Measurements from ENCODE around the gene ANKRD13B.

Gene ANKRD13B

GRCh38 chr17:29618272-29619065 lies 25.5 kb downstream of the ANKRD13B start:
- Histone ChIP-seq H3K9me3 (ENCODE audit: control insufficient read depth, insufficient read depth, low read length) (no peaks in the 10 kb centered on the region), H3K27me3 (ENCODE audit: control insufficient read depth, insufficient read depth, low read length) (peaks cover 60% of the 10 kb centered on the region), H3K4me1 (ENCODE audit: control insufficient read depth, insufficient read depth, low read length) (peaks cover 24% of the 10 kb centered on the region), H3K9ac (ENCODE audit: low read depth, low read length) (no peak overlapping the region), H3K4me3 (ENCODE audit: low read depth, low read length) (peak overlapping the region; percentile 58), H3K36me3 (ENCODE audit: control insufficient read depth, insufficient read depth, low read length) (no peaks in the 10 kb centered on the region)

- H3K4me1 ChIP-seq (ENCODE audit: control insufficient read depth, insufficient read depth, low read length) = peaks cover 24% of the 10 kb centered on the region
- no peaks in the 10 kb centered on the region for H3K9me3 ChIP-seq (ENCODE audit: control insufficient read depth, insufficient read depth, low read length)
- no peaks in the 10 kb centered on the region for H3K36me3 ChIP-seq (ENCODE audit: control insufficient read depth, insufficient read depth, low read length)
- H3K4me3 ChIP-seq (ENCODE audit: low read depth, low read length) = peak overlapping the region; percentile 11
- H3K27me3 ChIP-seq (ENCODE audit: control insufficient read depth, insufficient read depth, low read length) = peaks cover 59% of the 10 kb centered on the region
- no peak overlapping the region for H3K9ac ChIP-seq (ENCODE audit: low read depth, low read length)
Observed at GRCh38 chr17:29619251-29619650, 26.3 kb downstream of the ANKRD13B start.

DNA sequence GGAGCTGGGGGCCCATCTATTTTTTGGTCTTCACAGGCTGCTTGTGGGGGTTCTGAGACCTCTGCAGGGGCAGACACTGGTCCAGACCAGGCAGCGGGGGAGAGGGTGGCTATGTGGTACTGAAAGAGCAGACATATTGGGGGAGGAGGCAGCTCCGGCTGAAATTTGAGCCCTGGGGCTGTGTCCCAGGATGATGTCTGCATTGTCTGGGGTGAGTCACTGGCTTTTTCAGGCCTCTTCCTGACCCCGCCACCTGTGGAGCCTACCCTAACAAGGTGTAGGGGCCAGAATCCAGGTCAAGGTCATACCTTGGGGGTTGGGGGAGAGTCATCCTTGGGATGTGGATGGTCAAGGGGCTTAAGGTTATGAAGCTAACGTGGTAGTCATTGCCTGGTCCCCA lies 27.3 kb downstream of the ANKRD13B start:
- Histone ChIP-seq H3K9ac (ENCODE audit: low read depth, low read length) (no peak overlapping the region), H3K9me3 (ENCODE audit: control insufficient read depth, insufficient read depth, low read length) (no peaks in the 10 kb centered on the region), H3K36me3 (ENCODE audit: control insufficient read depth, insufficient read depth, low read length) (no peaks in the 10 kb centered on the region), H3K4me3 (ENCODE audit: low read depth, low read length) (no peak overlapping the region), H3K4me1 (ENCODE audit: control insufficient read depth, insufficient read depth, low read length) (peaks cover 20% of the 10 kb centered on the region), H3K27me3 (ENCODE audit: control insufficient read depth, insufficient read depth, low read length) (peaks cover 51% of the 10 kb centered on the region)

DNA sequence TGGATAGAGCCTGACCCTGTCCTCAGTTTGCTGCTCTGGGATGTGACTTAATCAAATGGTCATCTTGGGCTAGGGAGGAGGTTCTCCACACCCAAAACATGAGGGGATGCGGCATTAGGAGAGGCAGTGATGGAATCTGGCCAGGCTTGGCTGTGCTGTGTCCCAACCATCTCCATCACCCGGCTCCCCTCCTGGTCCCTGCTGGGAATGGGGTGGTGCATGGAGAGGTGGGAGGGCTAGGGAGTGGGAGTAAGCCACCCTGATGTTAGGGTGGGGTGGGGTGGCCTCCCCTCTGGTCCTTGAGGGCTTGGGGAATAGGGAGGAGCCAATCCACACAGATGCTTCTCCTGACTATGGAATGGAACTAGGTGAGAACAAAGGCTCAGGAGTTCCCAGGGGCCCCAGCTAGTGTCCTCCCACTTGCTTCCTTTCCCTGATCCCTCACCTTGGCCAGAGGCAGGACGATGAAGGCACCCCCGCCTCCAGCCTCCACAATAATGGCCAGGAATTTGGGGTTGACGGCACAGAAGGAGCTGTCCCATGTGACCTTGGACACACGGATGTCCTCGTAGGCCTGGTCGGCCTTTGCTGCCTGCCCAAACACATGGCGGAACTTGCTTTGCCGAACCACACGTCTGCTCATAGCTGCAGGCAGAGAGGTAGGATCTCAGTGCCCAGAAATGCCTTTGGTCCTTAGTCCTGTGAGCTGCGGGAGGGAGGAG lies 28.0 kb downstream of the ANKRD13B start:
- Histone ChIP-seq H3K27me3 (ENCODE audit: control insufficient read depth, insufficient read depth, low read length) (peaks cover 48% of the 10 kb centered on the region), H3K4me3 (ENCODE audit: low read depth, low read length) (peak overlapping the region; percentile 11), H3K9me3 (ENCODE audit: control insufficient read depth, insufficient read depth, low read length) (no peaks in the 10 kb centered on the region), H3K36me3 (ENCODE audit: control insufficient read depth, insufficient read depth, low read length) (no peaks in the 10 kb centered on the region), H3K9ac (ENCODE audit: low read depth, low read length) (no peak overlapping the region), H3K4me1 (ENCODE audit: control insufficient read depth, insufficient read depth, low read length) (peaks cover 20% of the 10 kb centered on the region)

GRCh38 chr17:29621751-29622194 lies 28.8 kb downstream of the ANKRD13B start:
- Histone ChIP-seq H3K4me1 (ENCODE audit: control insufficient read depth, insufficient read depth, low read length) (peaks cover 20% of the 10 kb centered on the region), H3K9ac (ENCODE audit: low read depth, low read length) (no peak overlapping the region), H3K4me3 (ENCODE audit: low read depth, low read length) (peak overlapping the region; percentile 79), H3K27me3 (ENCODE audit: control insufficient read depth, insufficient read depth, low read length) (peaks cover 39% of the 10 kb centered on the region), H3K36me3 (ENCODE audit: control insufficient read depth, insufficient read depth, low read length) (no peaks in the 10 kb centered on the region), H3K9me3 (ENCODE audit: control insufficient read depth, insufficient read depth, low read length) (no peaks in the 10 kb centered on the region)

- H3K36me3 ChIP-seq (ENCODE audit: control insufficient read depth, insufficient read depth, low read length) = no peaks in the 10 kb centered on the region
- peak within 1 kb of the TSS; percentile 65 for H3K9ac ChIP-seq (ENCODE audit: low read depth, low read length)
- peaks cover 20% of the 10 kb centered on the region for H3K4me1 ChIP-seq (ENCODE audit: control insufficient read depth, insufficient read depth, low read length)
- H3K27me3 ChIP-seq (ENCODE audit: control insufficient read depth, insufficient read depth, low read length) = peaks cover 31% of the 10 kb centered on the region
- H3K4me3 ChIP-seq (ENCODE audit: low read depth, low read length) = peak within 1 kb of the TSS; percentile 79
- H3K9me3 ChIP-seq (ENCODE audit: control insufficient read depth, insufficient read depth, low read length) = no peaks in the 10 kb centered on the region
Observed at GRCh38 chr17:29622337-29623282, 29.7 kb downstream of the ANKRD13B start, which contains the start of gene CORO6. Gene CORO6 (minus strand): TSS chr17:29622912. CDS start chr17:29621421, 1,491 bp downstream.

- H3K27me3 ChIP-seq (ENCODE audit: control insufficient read depth, insufficient read depth, low read length) = peaks cover 28% of the 10 kb centered on the region
- no peaks in the 10 kb centered on the region for H3K36me3 ChIP-seq (ENCODE audit: control insufficient read depth, insufficient read depth, low read length)
- peaks cover 20% of the 10 kb centered on the region for H3K4me1 ChIP-seq (ENCODE audit: control insufficient read depth, insufficient read depth, low read length)
- H3K4me3 ChIP-seq (ENCODE audit: low read depth, low read length) = peak overlapping the region; percentile 79
- H3K9ac ChIP-seq (ENCODE audit: low read depth, low read length) = peak overlapping the region; percentile 65
- no peaks in the 10 kb centered on the region for H3K9me3 ChIP-seq (ENCODE audit: control insufficient read depth, insufficient read depth, low read length)
Observed at GRCh38 chr17:29623283-29623647, 30.3 kb downstream of the ANKRD13B start.

GRCh38 chr17:29624586-29624985 lies 31.7 kb downstream of the ANKRD13B start:
- Histone ChIP-seq H3K36me3 (ENCODE audit: control insufficient read depth, insufficient read depth, low read length) (no peaks in the 10 kb centered on the region), H3K27me3 (ENCODE audit: control insufficient read depth, insufficient read depth, low read length) (peaks cover 25% of the 10 kb centered on the region), H3K4me3 (ENCODE audit: low read depth, low read length) (no peak overlapping the region), H3K9ac (ENCODE audit: low read depth, low read length) (no peak overlapping the region), H3K9me3 (ENCODE audit: control insufficient read depth, insufficient read depth, low read length) (no peaks in the 10 kb centered on the region), H3K4me1 (ENCODE audit: control insufficient read depth, insufficient read depth, low read length) (peaks cover 16% of the 10 kb centered on the region)

- H3K27me3 ChIP-seq (ENCODE audit: control insufficient read depth, insufficient read depth, low read length) = peaks cover 25% of the 10 kb centered on the region
- no peak overlapping the region for H3K4me3 ChIP-seq (ENCODE audit: low read depth, low read length)
- H3K36me3 ChIP-seq (ENCODE audit: control insufficient read depth, insufficient read depth, low read length) = no peaks in the 10 kb centered on the region
- peaks cover 12% of the 10 kb centered on the region for H3K4me1 ChIP-seq (ENCODE audit: control insufficient read depth, insufficient read depth, low read length)
- no peak overlapping the region for H3K9ac ChIP-seq (ENCODE audit: low read depth, low read length)
- H3K9me3 ChIP-seq (ENCODE audit: control insufficient read depth, insufficient read depth, low read length) = no peaks in the 10 kb centered on the region
Observed at GRCh38 chr17:29625037-29625750, 32.3 kb downstream of the ANKRD13B start.

DNA sequence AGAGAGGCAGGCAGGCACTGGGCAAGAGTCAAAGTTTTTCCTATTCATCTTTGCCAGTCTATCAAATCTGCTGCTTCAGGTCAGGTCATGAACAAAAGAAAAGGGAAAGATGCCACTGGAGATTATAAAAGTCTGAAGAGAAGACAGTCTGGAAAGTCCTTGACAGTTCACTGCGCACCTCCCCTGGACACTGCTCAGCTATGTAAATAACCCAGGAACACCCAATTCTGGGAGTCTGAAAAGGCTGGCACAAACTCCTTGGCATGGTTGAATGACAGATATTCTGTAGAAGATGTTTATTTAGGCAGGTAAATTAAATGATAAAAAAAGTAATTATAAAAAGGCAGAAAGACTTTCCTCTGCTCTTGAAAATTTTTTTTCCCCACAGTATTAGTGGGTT lies 35.0 kb downstream of the ANKRD13B start:
- no peak overlapping the region for H3K4me3 ChIP-seq (ENCODE audit: low read depth, low read length)
- H3K36me3 ChIP-seq (ENCODE audit: control insufficient read depth, insufficient read depth, low read length) = peaks cover 11% of the 10 kb centered on the region
- no peaks in the 10 kb centered on the region for H3K9me3 ChIP-seq (ENCODE audit: control insufficient read depth, insufficient read depth, low read length)
- no peaks in the 10 kb centered on the region for H3K4me1 ChIP-seq (ENCODE audit: control insufficient read depth, insufficient read depth, low read length)
- H3K9ac ChIP-seq (ENCODE audit: low read depth, low read length) = no peak overlapping the region
- H3K27me3 ChIP-seq (ENCODE audit: control insufficient read depth, insufficient read depth, low read length) = peaks cover 8% of the 10 kb centered on the region

GRCh38 chr17:29628644-29629043 lies 35.7 kb downstream of the ANKRD13B start:
- Histone ChIP-seq H3K27me3 (ENCODE audit: control insufficient read depth, insufficient read depth, low read length) (peaks cover 7% of the 10 kb centered on the region), H3K36me3 (ENCODE audit: control insufficient read depth, insufficient read depth, low read length) (peaks cover 11% of the 10 kb centered on the region), H3K4me3 (ENCODE audit: low read depth, low read length) (no peak overlapping the region), H3K9ac (ENCODE audit: low read depth, low read length) (no peak overlapping the region), H3K4me1 (ENCODE audit: control insufficient read depth, insufficient read depth, low read length) (no peaks in the 10 kb centered on the region), H3K9me3 (ENCODE audit: control insufficient read depth, insufficient read depth, low read length) (no peaks in the 10 kb centered on the region)

Data from iPS-15b (cell line).